ENCODE results near the gene MRPL19.
"Not testable (repeated sequence)": the region's sequence is repeated elsewhere in the genome, so short reads cannot be mapped to it uniquely, and the experiment has no call there.

The MRPL19 gene

GRCh38 chr2:75657798-75658197, 11.2 kb downstream of the MRPL19 start:
- Histone ChIP-seq H3K14ac (ENCODE audit: low read length) (no peak overlapping the region), H3K4me1 (ENCODE audit: control insufficient read depth in 1 of 2, insufficient read depth in 2 of 2, low read length in 2 of 2) (no peaks in the 10 kb centered on the region), H3K27ac (ENCODE audit: low read depth, low read length) (no peak overlapping the region), H3K18ac (ENCODE audit: low read length) (no peak overlapping the region), H2AK5ac (ENCODE audit: low read length) (no peak overlapping the region), H3K4me2 (ENCODE audit: low read length) (no peak overlapping the region), H3K4me3 (ENCODE audit: low read depth, low read length) (no peak overlapping the region), H2BK5ac (ENCODE audit: low read depth, low read length, poor library complexity) (no peak overlapping the region), H3K9me3 (ENCODE audit: insufficient read depth, low read depth, low read length) (no peaks in the 10 kb centered on the region), H3K36me3 (ENCODE audit: control insufficient read depth in 1 of 2, insufficient read depth in 2 of 2, low read length in 2 of 2) (peaks cover 3 to 13% of the 10 kb centered on the region in 2 experiments), H3K4ac (ENCODE audit: low read depth, low read length) (no peak overlapping the region), H4K91ac (ENCODE audit: low read depth, low read length) (no peak overlapping the region), H3K79me2 (ENCODE audit: control insufficient read depth, insufficient read depth, low read length, poor library complexity) (no peaks in the 10 kb centered on the region), H3K79me1 (ENCODE audit: low read length) (no peaks in the 10 kb centered on the region), H3K27me3 (ENCODE audit: insufficient read depth, low read length) (no peaks in the 10 kb centered on the region), H4K12ac (ENCODE audit: low read depth, low read length) (no peak overlapping the region), H4K8ac (ENCODE audit: low read depth, low read length) (no peak overlapping the region), H2AFZ (ENCODE audit: insufficient read depth, low read length, poor library complexity) (no peak overlapping the region), H3K23ac (ENCODE audit: low read length) (no peak overlapping the region), H3K9ac (ENCODE audit: low read length) (no peak overlapping the region), H2BK120ac (ENCODE audit: insufficient read depth, low read length, poor library complexity) (no peak overlapping the region), H2BK12ac (ENCODE audit: low read length) (no peak overlapping the region)
- DNase-seq = no peak

GRCh38 chr2:75666911-75667310, 20.3 kb downstream of the MRPL19 start:
- Histone ChIP-seq H3K4me3 (ENCODE audit: low read depth, low read length) (no peak overlapping the region), H3K14ac (ENCODE audit: low read length) (no peak overlapping the region), H3K4me2 (ENCODE audit: low read length) (peak overlapping the region; percentile 35), H2BK12ac (ENCODE audit: low read length) (no peak overlapping the region), H3K79me2 (ENCODE audit: control insufficient read depth, insufficient read depth, low read length, poor library complexity) (no peaks in the 10 kb centered on the region), H3K27ac (ENCODE audit: low read depth, low read length) (peak overlapping the region; percentile 24), H4K8ac (ENCODE audit: low read depth, low read length) (no peak overlapping the region), H2BK120ac (ENCODE audit: insufficient read depth, low read length, poor library complexity) (no peak overlapping the region), H3K23ac (ENCODE audit: low read length) (no peak overlapping the region), H3K18ac (ENCODE audit: low read length) (no peak overlapping the region), H3K4me1 (ENCODE audit: control insufficient read depth in 1 of 2, insufficient read depth in 2 of 2, low read length in 2 of 2) (no peaks in the 10 kb centered on the region), H3K27me3 (ENCODE audit: insufficient read depth, low read length) (no peaks in the 10 kb centered on the region), H2AK5ac (ENCODE audit: low read length) (no peak overlapping the region), H2BK5ac (ENCODE audit: low read depth, low read length, poor library complexity) (no peak overlapping the region), H3K9ac (ENCODE audit: low read length) (no peak overlapping the region), H2AFZ (ENCODE audit: insufficient read depth, low read length, poor library complexity) (no peak overlapping the region), H4K12ac (ENCODE audit: low read depth, low read length) (no peak overlapping the region), H4K91ac (ENCODE audit: low read depth, low read length) (no peak overlapping the region), H3K79me1 (ENCODE audit: low read length) (peaks cover 3% of the 10 kb centered on the region), H3K4ac (ENCODE audit: low read depth, low read length) (no peak overlapping the region), H3K9me3 (ENCODE audit: insufficient read depth, low read depth, low read length) (no peaks in the 10 kb centered on the region), H3K36me3 (ENCODE audit: control insufficient read depth in 1 of 2, insufficient read depth in 2 of 2, low read length in 2 of 2) (peaks cover 2 to 3% of the 10 kb centered on the region in 2 experiments)
- DNase-seq = no peak
- WGBS (ENCODE audit: extremely low coverage, insufficient coverage, insufficient read length) = no CpG with 5 or more reads among the region's 6 CpGs

- Histone ChIP-seq H3K79me1 (ENCODE audit: low read length) (peaks cover 3% of the 10 kb centered on the region), H3K4me1 (ENCODE audit: control insufficient read depth in 1 of 2, insufficient read depth in 2 of 2, low read length in 2 of 2) (no peaks in the 10 kb centered on the region), H4K8ac (ENCODE audit: low read depth, low read length) (no peak overlapping the region), H3K9me3 (ENCODE audit: insufficient read depth, low read depth, low read length) (no peaks in the 10 kb centered on the region), H3K14ac (ENCODE audit: low read length) (no peak overlapping the region), H3K79me2 (ENCODE audit: control insufficient read depth, insufficient read depth, low read length, poor library complexity) (no peaks in the 10 kb centered on the region), H2BK5ac (ENCODE audit: low read depth, low read length, poor library complexity) (no peak overlapping the region), H3K27ac (ENCODE audit: low read depth, low read length) (peak overlapping the region; percentile 71), H3K9ac (ENCODE audit: low read length) (no peak overlapping the region), H4K91ac (ENCODE audit: low read depth, low read length) (no peak overlapping the region), H4K12ac (ENCODE audit: low read depth, low read length) (no peak overlapping the region), H3K4me3 (ENCODE audit: low read depth, low read length) (no peak overlapping the region), H2AK5ac (ENCODE audit: low read length) (no peak overlapping the region), H3K36me3 (ENCODE audit: control insufficient read depth in 1 of 2, insufficient read depth in 2 of 2, low read length in 2 of 2) (peaks cover 2 to 3% of the 10 kb centered on the region in 2 experiments), H3K27me3 (ENCODE audit: insufficient read depth, low read length) (no peaks in the 10 kb centered on the region), H3K4ac (ENCODE audit: low read depth, low read length) (no peak overlapping the region), H3K18ac (ENCODE audit: low read length) (no peak overlapping the region), H2AFZ (ENCODE audit: insufficient read depth, low read length, poor library complexity) (no peak overlapping the region), H3K4me2 (ENCODE audit: low read length) (no peak overlapping the region), H2BK120ac (ENCODE audit: insufficient read depth, low read length, poor library complexity) (no peak overlapping the region), H3K23ac (ENCODE audit: low read length) (no peak overlapping the region), H2BK12ac (ENCODE audit: low read length) (no peak overlapping the region)
- no CpG with 5 or more reads among the region's 2 CpGs for WGBS (ENCODE audit: extremely low coverage, insufficient coverage, insufficient read length)
- no peak for DNase-seq
These were observed 21.3 kb downstream of the MRPL19 start for GRCh38 chr2:75667884-75668283.

GRCh38 chr2:75675423-75675822, 28.8 kb downstream of the MRPL19 start:
- Histone ChIP-seq H2BK5ac (ENCODE audit: low read depth, low read length, poor library complexity) (peak overlapping the region; percentile 31), H2BK12ac (ENCODE audit: low read length) (peak overlapping the region; percentile 22), H4K91ac (ENCODE audit: low read depth, low read length) (peak overlapping the region; percentile 24)
- H3K4me3 ChIP-seq (ENCODE audit: low read depth, low read length); DNase-seq; H3K4ac ChIP-seq (ENCODE audit: low read depth, low read length); H2AK5ac ChIP-seq (ENCODE audit: low read length); H3K9me3 ChIP-seq (ENCODE audit: insufficient read depth, low read depth, low read length); H3K79me1 ChIP-seq (ENCODE audit: low read length); H3K14ac ChIP-seq (ENCODE audit: low read length); H3K79me2 ChIP-seq (ENCODE audit: control insufficient read depth, insufficient read depth, low read length, poor library complexity); H3K4me2 ChIP-seq (ENCODE audit: low read length); H3K27me3 ChIP-seq (ENCODE audit: insufficient read depth, low read length); H4K8ac ChIP-seq (ENCODE audit: low read depth, low read length); H2AFZ ChIP-seq (ENCODE audit: insufficient read depth, low read length, poor library complexity); H4K12ac ChIP-seq (ENCODE audit: low read depth, low read length); H3K27ac ChIP-seq (ENCODE audit: low read depth, low read length); H3K36me3 ChIP-seq (ENCODE audit: control insufficient read depth in 1 of 2, insufficient read depth in 2 of 2, low read length in 2 of 2); H3K9ac ChIP-seq (ENCODE audit: low read length); H2BK120ac ChIP-seq (ENCODE audit: insufficient read depth, low read length, poor library complexity); H3K4me1 ChIP-seq (ENCODE audit: control insufficient read depth in 1 of 2, insufficient read depth in 2 of 2, low read length in 2 of 2); H3K18ac ChIP-seq (ENCODE audit: low read length); H3K23ac ChIP-seq (ENCODE audit: low read length): not testable (repeated sequence)
- WGBS (ENCODE audit: extremely low coverage, insufficient coverage, insufficient read length) = no CpG with 5 or more reads among the region's 4 CpGs

Data from trophoblast cell (in vitro differentiated cells and primary cell).